Transverse colon (tissue), 4 donors: Measurements from ENCODE around the gene PTCHD4. TPM values are rescaled to one million over a fixed set of nuclear protein-coding genes. Genes with fewer than 3 reads are reported as not detected.

ENCODE experiments used
- DNase-seq: peaks from one replicate; pipeline ENCODE4 v3.0.0-alpha.2; 2019
- H3K27ac ChIP-seq, 4 donors: fragments of 200-600 bp; sonication (generic); 2 replicates each; pipeline ENCODE4 v1.5.1; 2016 to 2018; ENCODE audit warnings: inconsistent platforms in 4 of 4
- H3K27me3 ChIP-seq: fragments of 200-600 bp; sonication (generic); 2 replicates; pipeline ENCODE4 v1.5.1; 2017; ENCODE audit warnings: inconsistent platforms
- H3K36me3 ChIP-seq, 4 donors: fragments of 200-600 bp; sonication (generic); 2 replicates each; pipeline ENCODE4 v1.5.1; 2017 to 2019; ENCODE audit warnings: inconsistent platforms in 4 of 4
- H3K4me1 ChIP-seq, 4 donors: fragments of 200-600 bp; sonication (generic); 2 replicates each; pipeline ENCODE4 v1.5.1; 2017 to 2020; ENCODE audit warnings: inconsistent platforms in 4 of 4
- H3K4me3 ChIP-seq, 4 donors: fragments of 200-600 bp; sonication (generic); 1 replicate in 1 of 4; 2 replicates in 3 of 4; pipeline versions ENCODE4 v1.5.1 to v1.6.1; 2017 to 2019; ENCODE audit warnings: inconsistent platforms in 4 of 4
- H3K9me3 ChIP-seq, 2 donors: fragments of 200-600 bp; sonication (generic); 2 replicates each; pipeline ENCODE4 v1.5.1; 2017 to 2019; ENCODE audit warnings: inconsistent platforms in 2 of 2
- EP300 ChIP-seq: sonication (generic); formaldehyde crosslinking; IDR thresholded peaks from one replicate; pipeline ENCODE4 v1.6.1; 2017; ENCODE audit warnings: antibody characterized with exemption, low read depth
- POLR2A ChIP-seq: fragments of 450-650 bp; IDR thresholded peaks from one replicate; pipeline ENCODE4 v1.6.1; 2016; ENCODE audit warnings: antibody characterized with exemption, mild to moderate bottlenecking, moderate library complexity
- POLR2AphosphoS5 ChIP-seq, 3 donors: sonication (generic); formaldehyde crosslinking; IDR thresholded peaks; one replicate each; pipeline ENCODE4 v1.6.1; 2016; ENCODE audit warnings: antibody characterized with exemption in 3 of 3
- WGBS, 2 donors: methylation state at CpG; one replicate each; pipeline ENCODE4 v1.1.5; 2018; ENCODE audit warnings: low coverage in 1 of 2; 5-methylcytosine and 5-hydroxymethylcytosine counted together
- in situ Hi-C, 4 donors: fragments of 200-750 bp; cut with MboI; loops; one replicate each; pipeline versions ENCODE4 v1.15.0 to v1.15.1; 2017; ENCODE audit warnings: low sequenced_read_pairs in 3 of 4, low pct_ligation_motif_present in 1 of 4, low pct_unique_long_range_greater_than_20kb in 1 of 4
- intact Hi-C: fragments of 100-400 bp; cut with DNase I; formaldehyde crosslinking; loops from one replicate; pipeline ENCODE4 v1.15.1; 2023; ENCODE audit warnings: low total_unique reads
- total RNA-seq, 4 donors: library from RNA; depleted of rRNA; stranded (reverse); fragments of >200 nt; gene quantifications; one replicate each; pipeline ENCODE4 v1.1.0, GENCODE V29; 2016
- TF ChIP-seq, protein P1 (sequence below), 5 experiments: fragments of 200-600 bp in 3 of 5; fragments of 450-650 bp in 2 of 5; sonication (generic) in 3 of 5; IDR thresholded peaks; 1 replicate in 2 of 5; 2 replicates in 3 of 5; pipeline ENCODE4 v1.5.1; 2016 to 2017; ENCODE audit warnings: antibody characterized with exemption in 5 of 5, inconsistent platforms in 3 of 5, mild to moderate bottlenecking in 2 of 5, moderate library complexity in 1 of 5

PTCHD4 gene
- total RNA-seq, 4 donors from 2014 or later = 0.16 to 0.75 (median 0.27) TPM; not detected in 1

- no peaks in the 10 kb centered on the region for H3K36me3 ChIP-seq
- no peak for DNase-seq
- in situ Hi-C loops = no loop called here
- H3K27ac ChIP-seq = no peak overlapping the region
- H3K4me3 ChIP-seq = no peak overlapping the region
- no peaks in the 10 kb centered on the region for H3K9me3 ChIP-seq
- no peak for TF ChIP-seq EP300
- TF ChIP-seq, protein P1, sequence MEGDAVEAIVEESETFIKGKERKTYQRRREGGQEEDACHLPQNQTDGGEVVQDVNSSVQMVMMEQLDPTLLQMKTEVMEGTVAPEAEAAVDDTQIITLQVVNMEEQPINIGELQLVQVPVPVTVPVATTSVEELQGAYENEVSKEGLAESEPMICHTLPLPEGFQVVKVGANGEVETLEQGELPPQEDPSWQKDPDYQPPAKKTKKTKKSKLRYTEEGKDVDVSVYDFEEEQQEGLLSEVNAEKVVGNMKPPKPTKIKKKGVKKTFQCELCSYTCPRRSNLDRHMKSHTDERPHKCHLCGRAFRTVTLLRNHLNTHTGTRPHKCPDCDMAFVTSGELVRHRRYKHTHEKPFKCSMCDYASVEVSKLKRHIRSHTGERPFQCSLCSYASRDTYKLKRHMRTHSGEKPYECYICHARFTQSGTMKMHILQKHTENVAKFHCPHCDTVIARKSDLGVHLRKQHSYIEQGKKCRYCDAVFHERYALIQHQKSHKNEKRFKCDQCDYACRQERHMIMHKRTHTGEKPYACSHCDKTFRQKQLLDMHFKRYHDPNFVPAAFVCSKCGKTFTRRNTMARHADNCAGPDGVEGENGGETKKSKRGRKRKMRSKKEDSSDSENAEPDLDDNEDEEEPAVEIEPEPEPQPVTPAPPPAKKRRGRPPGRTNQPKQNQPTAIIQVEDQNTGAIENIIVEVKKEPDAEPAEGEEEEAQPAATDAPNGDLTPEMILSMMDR (IDR thresholded peaks at IDR 0.05) = no peak
- TF ChIP-seq POLR2A = no peak
- 20 to 40% methylated on average over 1 to 11 of the region's 11 CpGs for WGBS, 2 donors
- peaks cover 0 to 7% (median 3%) of the 10 kb centered on the region in 4 donors for H3K4me1 ChIP-seq
- intact Hi-C loops = no loop called here
- peaks cover 40% of the 10 kb centered on the region for H3K27me3 ChIP-seq
These were observed 41.7 kb downstream of the PTCHD4 start for GRCh38 chr6:48069280-48069679.

DNA sequence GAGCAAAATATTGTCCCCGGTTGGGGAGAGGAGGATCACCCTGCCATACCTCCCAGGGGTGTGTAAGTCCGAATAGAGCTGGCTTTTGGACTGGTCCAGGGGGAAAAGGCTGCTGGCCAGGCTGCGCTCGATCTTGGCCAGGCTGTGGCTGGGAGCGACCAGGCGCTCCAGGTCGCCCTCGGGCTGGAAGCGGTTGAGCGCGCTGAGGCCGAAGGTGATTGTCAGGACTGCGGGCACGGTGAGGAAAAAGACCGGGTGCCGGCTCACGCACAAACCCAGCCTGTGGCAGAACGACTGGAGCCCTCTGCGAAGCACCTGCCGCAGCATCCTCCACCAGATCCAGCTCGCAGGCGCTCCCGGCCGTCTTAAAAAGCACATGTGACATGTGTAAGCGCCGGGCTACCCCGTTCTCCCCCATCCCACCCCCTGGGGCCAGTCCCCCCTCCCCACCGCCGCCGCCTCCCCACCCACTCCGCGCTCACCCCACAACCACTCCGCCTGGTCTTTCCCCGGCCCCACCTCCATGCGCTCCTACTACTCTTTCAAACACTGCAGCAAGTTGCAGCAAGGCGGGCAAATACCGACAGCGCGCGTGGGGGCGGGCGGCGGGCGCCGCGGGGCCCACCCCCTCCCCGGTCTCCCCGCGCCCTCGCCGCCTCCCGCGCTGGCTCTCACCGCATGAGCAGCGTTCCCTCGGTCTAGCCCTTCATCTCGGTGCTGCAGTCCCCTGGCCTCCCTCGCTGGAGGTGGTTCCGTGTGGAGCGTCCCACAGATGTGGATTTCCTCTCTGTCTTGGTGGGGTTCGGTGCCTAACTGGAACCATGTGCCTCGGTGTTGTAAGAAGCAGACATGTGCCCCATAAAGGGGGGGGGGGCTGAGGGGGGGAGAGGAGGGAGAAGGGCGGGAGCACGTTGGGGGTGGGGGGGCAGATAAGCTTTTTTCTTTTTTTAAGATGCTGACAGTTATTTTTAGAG lies 42.4 kb downstream of the PTCHD4 start:
- Histone ChIP-seq H3K27me3 (peaks cover 40% of the 10 kb centered on the region), H3K9me3 (no peaks in the 10 kb centered on the region), H3K4me3 (peak overlapping the region in 1 of 4 donors; percentile 19), H3K36me3 (no peaks in the 10 kb centered on the region), H3K27ac (no peak overlapping the region), H3K4me1 (peaks cover 0 to 7% (median 3%) of the 10 kb centered on the region in 4 donors)
- WGBS, 2 donors = 8% methylated on average over 53 of the region's 64 CpGs; no CpG with 5 or more reads in 1 of the 2 donors
- intact Hi-C loops = no loop called here
- TF ChIP-seq, protein P1 (IDR thresholded peaks at IDR 0.05) = no peak
- TF ChIP-seq EP300 (no peak), POLR2A (no peak), POLR2AphosphoS5 (IDR thresholded peaks at IDR 0.05) (no peak)
- in situ Hi-C loops = no loop called here
- DNase-seq = no peak

- Histone ChIP-seq H3K36me3 (no peaks in the 10 kb centered on the region), H3K9me3 (no peaks in the 10 kb centered on the region), H3K27ac (no peak overlapping the region), H3K4me1 (peaks cover 0 to 7% (median 3%) of the 10 kb centered on the region in 4 donors), H3K27me3 (peaks cover 40% of the 10 kb centered on the region), H3K4me3 (no peak overlapping the region)
- TF ChIP-seq, protein P1 (IDR thresholded peaks at IDR 0.05) = no peak
- no peak for TF ChIP-seq POLR2A
- TF ChIP-seq POLR2AphosphoS5 (IDR thresholded peaks at IDR 0.05) = no peak
- no peak for TF ChIP-seq EP300
- DNase-seq = no peak
- intact Hi-C loops (no loop called here), in situ Hi-C loops (no loop called here)
- 30 to 37% methylated on average over 2 to 4 of the region's 4 CpGs for WGBS, 2 donors
These were observed 43.1 kb downstream of the PTCHD4 start for GRCh38 chr6:48067886-48068277.

DNA sequence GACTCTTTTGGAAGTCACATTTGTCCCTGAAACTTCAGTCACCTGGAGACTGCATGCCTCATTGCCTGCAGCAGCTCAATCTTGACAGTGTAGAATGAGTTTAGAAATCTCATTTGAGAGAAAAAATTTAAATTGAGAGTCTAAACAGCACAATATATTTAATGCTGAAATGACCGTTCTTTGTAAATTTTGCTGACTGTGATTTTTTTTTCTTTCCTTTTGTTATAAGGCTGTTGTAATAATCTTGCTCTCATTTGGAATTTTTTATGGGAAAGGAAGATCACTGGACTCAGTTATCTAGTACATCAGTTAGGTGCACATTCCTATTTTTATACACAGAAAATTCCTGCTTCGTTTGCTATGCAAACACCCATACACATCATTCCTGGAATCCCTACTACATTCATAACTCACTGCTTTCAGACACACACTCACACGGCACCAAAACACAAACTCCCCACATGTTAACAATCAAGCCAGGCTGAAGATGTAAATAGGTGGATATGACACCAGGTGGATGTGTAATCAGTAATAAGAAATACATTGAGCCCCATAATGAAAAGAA lies 43.8 kb downstream of the PTCHD4 start:
- Histone ChIP-seq H3K27me3 (peaks cover 40% of the 10 kb centered on the region), H3K9me3 (no peaks in the 10 kb centered on the region), H3K27ac (no peak overlapping the region), H3K4me1 (peaks cover 0 to 7% (median 3%) of the 10 kb centered on the region in 4 donors), H3K4me3 (no peak overlapping the region), H3K36me3 (no peaks in the 10 kb centered on the region)
- intact Hi-C loops (no loop called here), in situ Hi-C loops (no loop called here)
- no peak for DNase-seq
- 44 to 62% methylated on average over 3 of the region's 3 CpGs for WGBS, 2 donors
- TF ChIP-seq POLR2A (no peak), POLR2AphosphoS5 (IDR thresholded peaks at IDR 0.05) (no peak), EP300 (no peak)
- TF ChIP-seq, protein P1 (IDR thresholded peaks at IDR 0.05) = no peak
